Hypothalamus (tissue), 51 donors: ENCODE measurements around the gene BORCS8.
A peak's percentile ranks its signal among the peaks of the same experiment; 100 is the strongest.
"Not testable (repeated sequence)": the region's sequence is repeated elsewhere in the genome, so short reads cannot be mapped to it uniquely, and the experiment has no call there.

Source experiments
- DNase-seq, 51 donors: peaks; one replicate each; lab custom pipeline; 2025; lab: John Stamatoyannopoulos, UW

The BORCS8 gene

GRCh38 chr19:19192078-19192882 is at the start of gene BORCS8, which contains the start of gene RFXANK:
BORCS8 (minus strand) TSS chr19:19192152; CDS start chr19:19192117, 35 bp downstream.
RFXANK (plus strand) TSS chr19:19192258; CDS start chr19:19193947, 1,689 bp downstream.
- DNase-seq, result peak; percentile 76 to 99 (median 98)

DNA sequence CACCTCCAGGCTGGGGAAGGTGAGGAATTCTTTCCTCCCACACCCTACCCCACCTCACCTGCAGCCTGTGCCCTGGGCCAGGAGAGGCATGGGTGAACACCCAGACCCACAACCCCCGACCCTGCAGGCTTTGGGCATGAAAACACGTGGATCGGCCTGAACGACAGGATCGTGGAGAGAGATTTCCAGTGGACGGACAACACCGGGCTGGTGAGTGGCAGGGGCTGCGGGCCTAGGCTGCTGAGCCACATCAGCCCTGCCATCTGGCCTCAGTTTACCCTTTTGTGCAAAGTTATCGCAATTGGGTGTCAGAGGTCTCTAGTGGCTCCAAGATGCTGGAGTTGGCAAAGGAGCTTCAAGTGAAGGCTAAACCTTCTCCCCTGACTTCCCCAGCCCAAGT is 48.5 kb upstream of the BORCS8 start:
- no peak for DNase-seq

DNA sequence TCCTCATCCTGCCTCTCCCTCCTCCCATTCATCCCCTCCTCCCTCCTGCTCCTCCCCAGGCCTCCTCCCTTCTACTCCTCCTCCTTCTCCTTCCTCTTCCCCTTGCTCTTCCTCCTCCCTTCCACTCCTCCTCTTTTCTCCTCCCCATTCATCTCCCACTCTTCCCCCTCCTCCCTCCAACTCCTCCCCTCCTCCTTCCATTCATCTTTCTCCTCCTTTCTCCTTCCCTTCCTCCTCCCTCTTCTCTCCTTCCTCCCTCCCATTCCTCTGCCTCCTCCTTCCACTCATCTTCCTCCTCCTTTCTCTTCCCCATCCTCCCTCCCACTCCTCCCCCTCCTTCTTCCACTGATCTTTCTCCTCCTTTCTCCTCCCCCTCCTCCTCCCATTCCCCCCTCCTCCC is 47.7 kb upstream of the BORCS8 start:
- no peak for DNase-seq

- DNase-seq, result no peak
Observed at GRCh38 chr19:19238126-19238894, 46.4 kb upstream of the BORCS8 start.

GRCh38 chr19:19236173-19236572 is 44.2 kb upstream of the BORCS8 start:
- no peak for DNase-seq

GRCh38 chr19:19234220-19234816 is 42.4 kb upstream of the BORCS8 start:
- no peak for DNase-seq

DNA sequence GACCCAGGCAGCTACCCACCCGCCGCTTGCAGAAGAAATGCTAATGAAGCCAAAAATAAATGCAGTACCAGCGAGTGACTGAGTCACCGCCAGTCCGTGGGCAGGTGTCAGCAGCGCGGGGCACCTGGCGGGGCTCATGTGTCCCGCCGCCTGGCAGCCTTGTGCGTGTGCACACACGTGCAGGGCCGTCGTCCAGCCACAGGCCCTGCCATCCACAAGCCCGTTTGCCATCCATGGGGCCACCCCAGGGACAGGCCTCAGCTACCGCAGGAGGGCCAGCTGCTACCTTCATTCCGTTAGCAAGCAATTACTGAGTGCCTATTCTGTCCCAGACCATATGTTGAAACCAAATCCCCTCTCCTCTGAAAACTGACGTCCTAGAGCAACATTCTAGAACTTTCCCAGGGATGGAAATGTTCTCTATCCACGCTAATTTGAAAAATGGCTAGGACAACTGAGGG is 40.3 kb upstream of the BORCS8 start:
- peak in 3 of 51 donors; percentile 20 to 32 (median 32) for DNase-seq

DNA sequence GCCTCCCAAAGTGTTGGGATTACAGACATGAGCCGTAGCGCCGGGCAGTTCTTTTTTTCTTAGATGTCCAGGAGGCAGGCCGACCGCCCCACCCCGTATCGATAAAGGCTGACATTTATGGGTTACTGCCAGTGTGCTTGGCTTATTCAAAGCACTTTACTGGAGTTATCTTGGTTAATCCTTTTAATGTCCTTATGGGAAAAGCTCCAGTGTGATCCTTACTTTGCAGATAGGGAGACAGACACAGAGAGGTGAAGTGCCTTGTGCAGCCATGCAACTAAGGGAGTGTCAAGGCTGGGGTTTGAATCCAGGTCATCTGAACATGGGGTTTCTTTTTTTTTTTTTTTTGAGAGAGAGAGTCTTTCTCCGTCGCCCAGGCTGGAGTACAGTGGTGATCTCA is 39.0 kb upstream of the BORCS8 start:
- no peak for DNase-seq

DNA sequence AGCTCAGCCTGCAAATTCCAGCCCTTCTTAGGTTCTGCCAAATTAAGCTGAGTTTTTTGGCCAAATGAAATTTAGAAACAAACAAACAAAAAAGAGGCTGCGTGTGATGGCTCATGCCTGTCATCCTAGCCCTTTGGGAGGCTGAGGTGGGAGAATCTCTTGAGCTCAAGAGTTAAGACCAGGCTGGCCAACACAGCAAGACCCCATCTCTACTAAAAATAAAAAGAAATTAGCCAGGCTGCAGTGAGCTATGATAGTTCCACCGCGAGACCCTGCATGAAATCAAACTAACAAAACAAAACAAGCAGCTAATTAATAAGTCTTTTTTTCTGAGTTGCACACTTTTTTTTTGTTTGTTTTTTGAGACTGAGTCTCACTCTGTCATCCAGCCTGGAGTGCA is 37.7 kb upstream of the BORCS8 start:
- DNase-seq, result no peak

GRCh38 chr19:19227217-19227616 is 35.3 kb upstream of the BORCS8 start:
- DNase-seq, result no peak

GRCh38 chr19:19226663-19227062 is 34.7 kb upstream of the BORCS8 start:
- DNase-seq, result no peak

DNA sequence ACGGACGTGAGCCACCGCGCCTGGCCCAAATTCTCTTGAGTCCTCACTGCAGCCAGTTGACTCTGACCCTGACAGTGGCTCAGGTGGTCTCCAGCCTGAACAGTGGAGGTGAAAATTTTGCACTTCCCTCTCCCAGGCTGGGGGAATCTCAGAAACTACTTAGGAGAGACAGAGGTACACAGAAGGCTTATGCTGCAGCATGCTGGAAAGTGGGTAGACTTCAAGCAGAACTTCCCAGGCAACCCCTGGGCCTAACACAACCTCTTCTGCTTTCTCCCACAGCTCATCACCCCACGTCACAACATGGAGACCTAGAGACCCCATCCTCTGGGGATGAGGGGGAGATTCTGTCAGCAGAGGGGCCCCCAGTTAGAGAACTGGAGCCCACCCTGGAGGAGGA is 34.3 kb upstream of the BORCS8 start:
- DNase-seq, result no peak

DNA sequence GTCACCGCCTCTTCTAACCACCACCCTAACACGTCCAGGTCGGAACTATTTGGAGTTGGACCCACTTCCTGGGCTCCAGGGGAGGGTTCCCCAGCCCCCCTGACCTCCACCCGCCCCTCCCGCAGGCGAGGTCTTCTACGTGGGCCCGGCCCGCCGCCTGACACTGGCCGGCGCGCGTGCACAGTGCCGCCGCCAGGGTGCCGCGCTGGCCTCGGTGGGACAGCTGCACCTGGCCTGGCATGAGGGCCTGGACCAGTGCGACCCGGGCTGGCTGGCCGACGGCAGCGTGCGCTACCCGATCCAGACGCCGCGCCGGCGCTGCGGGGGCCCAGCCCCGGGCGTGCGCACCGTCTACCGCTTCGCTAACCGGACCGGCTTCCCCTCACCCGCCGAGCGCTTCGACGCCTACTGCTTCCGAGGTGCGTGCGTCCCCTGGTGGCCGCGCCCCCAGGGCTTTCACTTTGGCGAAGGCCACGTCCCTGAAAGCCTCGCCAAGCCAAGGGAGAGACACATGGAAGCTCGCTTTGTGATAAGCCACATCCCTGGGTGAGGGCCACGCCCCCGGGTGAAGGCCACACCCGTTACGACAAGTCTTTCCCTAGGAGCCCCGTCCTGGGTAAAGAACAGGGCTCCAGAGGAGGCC is 33.0 kb upstream of the BORCS8 start:
- peak in 2 of 51 donors; percentile 4 to 16 for DNase-seq

DNA sequence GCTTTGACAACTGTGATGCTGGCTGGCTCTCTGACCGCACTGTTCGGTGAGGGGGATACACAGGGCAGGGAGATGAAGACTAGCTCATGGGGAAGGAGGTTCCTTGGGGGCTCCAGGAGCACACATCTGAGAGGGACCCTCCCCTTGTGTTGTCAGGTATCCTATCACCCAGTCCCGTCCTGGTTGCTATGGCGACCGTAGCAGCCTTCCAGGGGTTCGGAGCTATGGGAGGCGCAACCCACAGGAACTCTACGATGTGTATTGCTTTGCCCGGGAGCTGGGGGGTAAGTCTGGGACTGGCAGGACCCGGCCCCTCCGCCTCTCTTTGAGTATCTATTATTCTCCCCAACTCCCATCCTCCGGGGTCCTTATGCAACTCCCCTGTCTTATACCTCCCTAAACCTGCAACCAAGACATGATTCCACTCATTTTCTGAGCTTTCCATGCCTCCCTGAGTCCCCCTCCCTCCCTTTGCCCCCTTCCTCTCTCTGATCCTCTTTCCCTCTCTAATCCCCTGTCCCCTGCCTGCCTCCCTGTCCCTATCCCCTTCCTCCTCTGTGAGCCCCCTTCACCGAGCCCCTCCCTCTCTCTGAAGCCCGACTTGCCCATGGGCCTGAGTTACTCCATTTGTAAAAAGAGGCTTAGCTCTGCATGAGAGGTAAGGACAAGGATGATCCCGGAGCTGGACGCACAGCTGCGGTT is 32.3 kb upstream of the BORCS8 start:
- DNase-seq, result no peak

DNA sequence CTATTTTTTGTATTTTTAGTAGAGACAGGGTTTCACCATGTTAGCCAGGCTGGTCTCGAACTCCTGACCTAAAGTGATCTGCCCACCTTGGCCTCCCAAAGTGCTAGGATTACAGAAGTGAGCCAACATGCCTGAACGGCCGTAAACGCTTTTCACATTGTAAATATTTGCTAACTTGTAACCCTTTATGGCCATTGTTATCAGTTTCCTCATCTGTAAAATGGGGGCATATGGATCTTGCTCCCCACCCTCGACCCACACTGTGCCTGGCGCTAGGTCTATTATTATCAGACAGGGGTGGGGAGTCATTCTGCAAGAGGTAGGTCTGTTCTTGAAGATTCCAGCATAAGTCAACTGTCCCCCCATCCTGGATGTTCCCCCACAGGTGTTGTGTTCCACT is 31.7 kb upstream of the BORCS8 start:
- DNase-seq, result no peak

DNA sequence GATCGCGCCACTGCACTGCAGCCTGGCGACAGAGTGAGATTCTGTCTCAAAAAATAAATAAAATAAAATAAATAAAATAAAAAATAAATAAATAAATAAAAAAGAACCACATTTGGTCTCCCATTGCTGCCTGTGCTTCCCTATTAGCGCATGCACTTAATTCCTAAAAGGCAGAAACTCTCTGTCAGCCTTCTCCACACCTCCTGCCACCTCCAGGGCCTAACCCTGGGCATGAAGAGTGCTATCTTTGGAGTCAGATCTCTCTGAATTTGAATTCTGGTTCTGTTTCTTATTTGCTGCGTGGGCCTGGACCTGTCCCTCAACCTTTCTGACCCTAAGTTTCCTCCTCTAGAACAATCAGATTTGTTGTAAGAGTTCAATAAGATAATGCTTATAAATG is 31.1 kb upstream of the BORCS8 start:
- no peak for DNase-seq

- DNase-seq, result not testable (repeated sequence)
Observed at GRCh38 chr19:19221000-19221399, 29.0 kb upstream of the BORCS8 start.

GRCh38 chr19:19218911-19219310 is 27.0 kb upstream of the BORCS8 start:
- no peak for DNase-seq

DNA sequence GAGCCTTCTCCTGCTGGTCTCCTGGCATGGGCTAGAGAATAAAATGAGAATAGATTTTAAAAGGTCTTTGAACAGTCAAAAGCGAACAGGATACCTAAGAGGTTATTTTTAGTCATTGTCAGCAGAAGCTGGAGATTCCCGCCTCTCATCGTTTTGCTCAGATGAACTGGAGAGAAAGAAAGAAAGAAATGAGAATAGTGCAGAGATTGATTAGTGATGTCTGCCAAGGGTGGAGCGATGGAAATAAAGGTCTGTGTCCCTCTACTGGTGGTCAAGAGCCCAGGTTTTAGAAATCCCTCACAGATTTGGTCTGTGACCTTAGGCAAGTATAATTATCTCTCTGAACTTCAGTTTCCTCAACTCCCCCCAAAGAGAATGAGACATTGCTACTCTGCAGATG is 25.1 kb upstream of the BORCS8 start:
- DNase-seq, result no peak

GRCh38 chr19:19215792-19216191 is 23.8 kb upstream of the BORCS8 start:
- no peak for DNase-seq
